ENCODE results near the gene UGT1A7.

GRCh38 chr2:233681521-233682099 is at the start of gene UGT1A7:
- TF ChIP-seq POLR2AphosphoS5 (IDR thresholded peaks at IDR 0.05; ENCODE audit: low read depth, low read length): no peak
- TF ChIP-seq TAF1 (IDR thresholded peaks at IDR 0.05; ENCODE audit: borderline replicate concordance, low read depth, low read length): no peak
- no peak for TF ChIP-seq POLR2A (IDR thresholded peaks at IDR 0.05; ENCODE audit: low read depth, low read length)
